CD14-positive monocyte (primary cell): Measurements from ENCODE around the gene PRCD. TPM values are rescaled to one million over a fixed set of nuclear protein-coding genes. Genes with fewer than 3 reads are reported as not detected.

Experiments
- DNase-seq, 3 donors: peaks; one replicate each; pipeline ENCODE4 v3.0.0-alpha.2; 2011 to 2022
- H2AFZ ChIP-seq: 2 replicates; pipeline ENCODE4 v1.6.0; 2012; ENCODE audit warnings: mild to moderate bottlenecking, low read depth, low read length, inconsistent platforms; ENCODE audit not compliant: insufficient read depth, poor library complexity, severe bottlenecking
- H3K27ac ChIP-seq, 2 donors: 1 replicate in 1 of 2; 2 replicates in 1 of 2; pipeline ENCODE4 v1.5.1; 2012 to 2013; ENCODE audit warnings: low read length in 2 of 2, control low read depth in 1 of 2, inconsistent platforms in 1 of 2, low read depth in 1 of 2, mild to moderate bottlenecking in 1 of 2
- H3K27me3 ChIP-seq, 2 donors: one replicate each; pipeline versions ENCODE4 v1.6.0 to v1.6.1; 2011 to 2013; ENCODE audit warnings: low read length in 2 of 2; ENCODE audit not compliant: control insufficient read depth in 2 of 2, insufficient read depth in 2 of 2
- H3K36me3 ChIP-seq, 2 donors: replicated peaks in 1 of 2; 1 replicate in 1 of 2; 2 replicates in 1 of 2; pipeline versions ENCODE4 v1.5.1 to v1.6.1; 2012 to 2013; ENCODE audit warnings: low read length in 2 of 2, control low read depth in 1 of 2, inconsistent platforms in 1 of 2, mild to moderate bottlenecking in 1 of 2; ENCODE audit not compliant: insufficient read depth in 2 of 2, control insufficient read depth in 1 of 2
- H3K4me1 ChIP-seq, 2 donors: 1 replicate in 1 of 2; 2 replicates in 1 of 2; pipeline versions ENCODE4 v1.5.1 to v1.6.1; 2012 to 2013; ENCODE audit warnings: low read length in 2 of 2, control low read depth in 1 of 2, inconsistent platforms in 1 of 2, mild to moderate bottlenecking in 1 of 2, moderate library complexity in 1 of 2; ENCODE audit not compliant: insufficient read depth in 2 of 2, control insufficient read depth in 1 of 2
- H3K4me2 ChIP-seq: replicated peaks from 2 replicates; pipeline ENCODE3; 2012; ENCODE audit warnings: low read length, moderate library complexity, mild to moderate bottlenecking; ENCODE audit not compliant: poor library complexity, severe bottlenecking; ENCODE audit errors: extremely low read depth
- H3K4me3 ChIP-seq, 3 experiments: fragments of 200-600 bp in 1 of 3; sonication (generic) in 1 of 3; replicated peaks in 1 of 3; 1 replicate in 2 of 3; 2 replicates in 1 of 3; pipeline ENCODE4 v1.5.1; 2011 to 2013; ENCODE audit warnings: low read length in 3 of 3, mild to moderate bottlenecking in 3 of 3, control low read depth in 2 of 3, low read depth in 2 of 3, inconsistent platforms in 1 of 3, moderate library complexity in 1 of 3
- H3K79me2 ChIP-seq: 2 replicates; pipeline ENCODE4 v1.6.0; 2012; ENCODE audit warnings: mild to moderate bottlenecking, control low read depth, inconsistent platforms, low read length, moderate library complexity; ENCODE audit not compliant: insufficient read depth
- H3K9ac ChIP-seq: 2 replicates; pipeline ENCODE4 v1.6.0; 2017; ENCODE audit warnings: low read length, mild to moderate bottlenecking; ENCODE audit not compliant: insufficient read depth, poor library complexity, severe bottlenecking
- H3K9me3 ChIP-seq, 2 donors: replicated peaks in 1 of 2; 1 replicate in 1 of 2; 2 replicates in 1 of 2; pipeline versions ENCODE4 v1.5.1 to v1.6.1; 2012 to 2013; ENCODE audit warnings: low read length in 2 of 2, control low read depth in 1 of 2; ENCODE audit not compliant: control insufficient read depth in 1 of 2, insufficient read depth in 1 of 2
- H4K20me1 ChIP-seq: 2 replicates; pipeline ENCODE4 v1.6.0; 2012; ENCODE audit warnings: mild to moderate bottlenecking, low read length, control low read depth, moderate library complexity; ENCODE audit not compliant: insufficient read depth
- H3K27ac Mint-ChIP-seq, 7 donors: one replicate each; pipeline ENCODE4 v1.8.0; 2020; ENCODE audit warnings: mild to moderate bottlenecking in 7 of 7, mixed read lengths in 7 of 7, moderate library complexity in 6 of 7, inconsistent platforms in 2 of 7
- H3K27me3 Mint-ChIP-seq, 3 donors: one replicate each; pipeline ENCODE4 v1.8.0; 2021 to 2022; ENCODE audit warnings: low read depth in 3 of 3, mild to moderate bottlenecking in 3 of 3, mixed read lengths in 3 of 3, moderate library complexity in 3 of 3, inconsistent platforms in 1 of 3
- H3K36me3 Mint-ChIP-seq, 2 donors: one replicate each; pipeline ENCODE4 v1.8.0; 2020; ENCODE audit warnings: mixed read lengths in 2 of 2, inconsistent platforms in 1 of 2, mild to moderate bottlenecking in 1 of 2
- H3K4me1 Mint-ChIP-seq: one replicate; pipeline ENCODE4 v1.8.0; 2020; ENCODE audit warnings: mild to moderate bottlenecking, mixed read lengths
- H3K4me3 Mint-ChIP-seq, 2 donors: one replicate each; pipeline ENCODE4 v1.8.0; 2020; ENCODE audit warnings: mild to moderate bottlenecking in 2 of 2, mixed read lengths in 2 of 2, moderate library complexity in 1 of 2
- H3K9me3 Mint-ChIP-seq, 7 donors: one replicate each; pipeline ENCODE4 v1.8.0; 2020 to 2022; ENCODE audit warnings: mixed read lengths in 7 of 7, mild to moderate bottlenecking in 6 of 7, moderate library complexity in 6 of 7, inconsistent platforms in 2 of 7
- CTCF ChIP-seq: fragments of 200-600 bp; IDR thresholded peaks from one replicate; pipeline ENCODE4 v1.8.0; 2022; ENCODE audit warnings: antibody characterized with exemption, mild to moderate bottlenecking
- WGBS: methylation state at CpG from one replicate; pipeline ENCODE4 v1.1.5; 2013; ENCODE audit warnings: missing lambda C conversion rate; ENCODE audit not compliant: insufficient coverage; 5-methylcytosine and 5-hydroxymethylcytosine counted together
- intact Hi-C, 2 donors: fragments of 100-400 bp; cut with micrococcal nuclease; formaldehyde crosslinking; loops; one replicate each; pipeline versions ENCODE4 v1.15.0 to v1.15.1; 2023
- polyA plus RNA-seq, 3 donors: library from polyadenylated mRNA; depleted of rRNA in 1 of 3; unstranded in 2 of 3; stranded (reverse) in 1 of 3; fragments of 300-500 nt in 2 of 3; fragments of >200 nt in 1 of 3; fragmentation: Illumina TruSeq in 2 of 3; gene quantifications; 1 replicate in 2 of 3; 2 replicates in 1 of 3; pipeline ENCODE4 v1.2.3, GENCODE V29; 2012 to 2021

The PRCD gene
- polyA plus RNA-seq, 3 donors = not detected

GRCh38 chr17:76534831-76535732, 4.8 kb upstream of the PRCD start:
- H2AFZ ChIP-seq = no peak overlapping the region
- H3K9ac ChIP-seq = peak overlapping the region; percentile 12
- no peaks in the 10 kb centered on the region for H4K20me1 ChIP-seq
- DNase-seq = no peak
- H3K36me3 ChIP-seq = no peaks in the 10 kb centered on the region
- H3K9me3 Mint-ChIP-seq = peaks cover 0 to 6% (median 4%) of the 10 kb centered on the region in 7 donors
- intact Hi-C loops = no loop called here
- no peak overlapping the region for H3K27ac ChIP-seq
- peaks cover 45 to 53% (median 48%) of the 10 kb centered on the region in 3 donors for H3K27me3 Mint-ChIP-seq
- H3K79me2 ChIP-seq = no peaks in the 10 kb centered on the region
- H3K36me3 Mint-ChIP-seq = peaks cover 3 to 8% of the 10 kb centered on the region in 2 donors
- peaks cover 3 to 12% of the 10 kb centered on the region in 2 donors for H3K4me1 ChIP-seq
- 50% methylated on average over 2 of the region's 7 CpGs for WGBS
- H3K27ac Mint-ChIP-seq = no peak overlapping the region
- H3K4me3 ChIP-seq = no peak overlapping the region
- no peak for TF ChIP-seq CTCF
- no peak overlapping the region for H3K4me2 ChIP-seq
- H3K27me3 ChIP-seq = peaks cover 23 to 29% of the 10 kb centered on the region in 2 donors
- H3K4me3 Mint-ChIP-seq = peak overlapping the region in 1 of 2 donors; percentile 28
- H3K9me3 ChIP-seq = peaks cover 0 to 12% of the 10 kb centered on the region in 2 donors
- peaks cover 6% of the 10 kb centered on the region for H3K4me1 Mint-ChIP-seq

- Histone ChIP-seq H3K9me3 (peaks cover 0 to 12% of the 10 kb centered on the region in 2 donors), H3K27me3 (peaks cover 23 to 35% of the 10 kb centered on the region in 2 donors), H3K27ac (no peak overlapping the region), H3K9ac (no peak overlapping the region), H3K79me2 (no peaks in the 10 kb centered on the region), H4K20me1 (no peaks in the 10 kb centered on the region), H3K36me3 (no peaks in the 10 kb centered on the region), H2AFZ (no peak overlapping the region), H3K4me2 (no peak overlapping the region), H3K4me1 (peaks cover 11 to 19% of the 10 kb centered on the region in 2 donors), H3K4me3 (no peak overlapping the region)
- no peak for TF ChIP-seq CTCF
- Mint-ChIP-seq H3K36me3 (peaks cover 3 to 8% of the 10 kb centered on the region in 2 donors), H3K4me3 (peak overlapping the region in 1 of 2 donors; percentile 82), H3K27me3 (peaks cover 51 to 60% (median 52%) of the 10 kb centered on the region in 3 donors), H3K27ac (no peak overlapping the region), H3K9me3 (peaks cover 0 to 6% (median 4%) of the 10 kb centered on the region in 7 donors), H3K4me1 (peaks cover 8% of the 10 kb centered on the region)
- 90% methylated on average over 15 of the region's 19 CpGs for WGBS
- no peak for DNase-seq
- intact Hi-C loops = no loop called here
Measured at GRCh38 chr17:76535788-76536510, 3.9 kb upstream of the PRCD start.
